Brain microvascular endothelial cell (primary cell): ENCODE data around the gene EMC9.
A peak's percentile ranks its signal among the peaks of the same experiment; 100 is the strongest.

Experiments used
- DNase-seq: peaks from one replicate; pipeline ENCODE4 v3.0.0-alpha.2; 2020
- H3K27ac ChIP-seq: fragments of 250-450 bp; sonication (Bioruptor Pico); 2 replicates; pipeline ENCODE4 v1.5.1; 2020; ENCODE audit warnings: mild to moderate bottlenecking, moderate library complexity
- H3K27me3 ChIP-seq: fragments of 250-450 bp; sonication (Bioruptor Pico); replicated peaks from 2 replicates; pipeline ENCODE4 v1.5.1; 2020; ENCODE audit warnings: mild to moderate bottlenecking
- H3K36me3 ChIP-seq: fragments of 250-450 bp; sonication (Bioruptor Pico); replicated peaks from 2 replicates; pipeline ENCODE4 v1.5.1; 2020; ENCODE audit warnings: mild to moderate bottlenecking
- H3K4me3 ChIP-seq: 2 replicates; pipeline ENCODE4 v1.5.1; 2011; ENCODE audit warnings: low read depth, mild to moderate bottlenecking, control low read depth, low read length, moderate library complexity
- CTCF ChIP-seq: IDR thresholded peaks from 2 replicates; pipeline ENCODE4 v1.5.1; 2011; ENCODE audit warnings: low read depth, mild to moderate bottlenecking, moderate library complexity, low read length, control low read depth, inconsistent platforms; ENCODE audit errors: missing control alignments
- in situ Hi-C: cut with HindIII; loops from 2 replicates; pipeline ENCODE4 v1.10.0; 2017; ENCODE audit warnings: low sequenced_read_pairs, low pct_ligation_motif_present

Gene EMC9

GRCh38 chr14:24187539-24187915 is 46.1 kb upstream of the EMC9 start:
- no peak for DNase-seq
- no peak for TF ChIP-seq CTCF
- H3K27me3 ChIP-seq = no peaks in the 10 kb centered on the region
- H3K27ac ChIP-seq = no peak overlapping the region
- peaks cover 51% of the 10 kb centered on the region for H3K36me3 ChIP-seq
- peak overlapping the region; percentile 86 for H3K4me3 ChIP-seq
- in situ Hi-C loops = no loop called here

DNA sequence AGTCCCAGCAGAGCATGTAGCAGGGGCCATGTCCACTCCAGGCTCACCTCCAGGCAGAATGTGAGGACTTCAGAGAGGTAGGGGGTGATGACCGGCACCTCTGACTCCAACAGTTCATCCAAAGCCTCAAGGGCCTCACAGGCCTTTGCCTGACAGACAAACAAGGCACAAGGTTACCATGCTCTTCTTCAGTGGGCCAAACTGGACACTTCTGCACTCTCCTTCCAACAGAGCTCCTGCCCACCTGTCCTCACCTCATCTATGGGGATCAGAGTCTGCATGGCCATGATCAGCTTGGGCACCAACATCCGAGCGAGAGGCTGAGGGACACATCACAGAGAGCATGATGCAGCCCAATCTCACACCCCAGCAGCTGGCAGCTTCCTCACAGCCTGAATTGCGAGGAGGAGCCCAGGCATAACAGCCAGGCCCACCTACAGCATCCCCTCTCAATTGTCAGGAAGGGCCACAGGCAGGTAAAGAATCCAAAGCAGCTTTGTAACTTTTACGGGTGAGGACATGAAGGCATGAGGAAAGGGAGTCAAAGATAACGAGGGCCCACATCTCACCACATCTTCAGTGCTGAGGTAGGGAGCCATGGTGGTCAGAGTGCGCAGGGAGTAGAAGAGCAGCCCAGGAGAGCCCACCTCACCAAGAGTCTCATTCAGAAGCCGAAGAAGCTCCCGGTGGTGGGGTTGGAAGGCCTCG is 45.6 kb upstream of the EMC9 start:
- no peaks in the 10 kb centered on the region for H3K27me3 ChIP-seq
- in situ Hi-C loops = no loop called here
- peaks cover 51% of the 10 kb centered on the region for H3K36me3 ChIP-seq
- no peak overlapping the region for H3K27ac ChIP-seq
- H3K4me3 ChIP-seq = no peak overlapping the region
- no peak for TF ChIP-seq CTCF
- no peak for DNase-seq

- no peak overlapping the region for H3K4me3 ChIP-seq
- peaks cover 60% of the 10 kb centered on the region for H3K36me3 ChIP-seq
- in situ Hi-C loops = no loop called here
- TF ChIP-seq CTCF = no peak
- H3K27ac ChIP-seq = no peak overlapping the region
- DNase-seq = no peak
- H3K27me3 ChIP-seq = no peaks in the 10 kb centered on the region
These were observed 44.4 kb upstream of the EMC9 start for GRCh38 chr14:24185741-24186140.

DNA sequence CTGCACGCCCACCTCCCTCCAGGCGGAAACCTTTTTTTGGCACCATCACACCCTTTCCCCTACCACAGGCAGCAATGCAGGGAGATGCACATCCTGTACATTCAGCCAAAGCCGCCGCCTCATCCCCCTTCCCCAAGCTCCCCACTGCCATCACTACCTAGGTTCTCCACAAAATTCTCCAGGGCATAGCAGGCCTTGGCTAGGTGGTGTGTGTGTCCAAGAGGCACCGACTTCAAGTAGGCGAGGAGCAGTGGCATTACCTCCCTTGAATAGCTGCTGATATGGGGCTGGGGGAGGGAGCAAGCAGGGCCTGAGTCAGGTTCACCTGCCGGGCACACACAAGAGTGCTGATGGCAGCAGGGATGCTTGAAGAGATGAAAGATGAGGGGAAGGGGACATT is 43.6 kb upstream of the EMC9 start:
- no peak for DNase-seq
- Histone ChIP-seq H3K36me3 (peaks cover 62% of the 10 kb centered on the region), H3K27me3 (no peaks in the 10 kb centered on the region), H3K27ac (no peak overlapping the region), H3K4me3 (no peak overlapping the region)
- in situ Hi-C loops = no loop called here
- no peak for TF ChIP-seq CTCF

- H3K27me3 ChIP-seq = no peaks in the 10 kb centered on the region
- no peak for DNase-seq
- no peak for TF ChIP-seq CTCF
- H3K4me3 ChIP-seq = no peak overlapping the region
- H3K27ac ChIP-seq = no peak overlapping the region
- peaks cover 69% of the 10 kb centered on the region for H3K36me3 ChIP-seq
- in situ Hi-C loops = no loop called here
These were observed 42.9 kb upstream of the EMC9 start for GRCh38 chr14:24184104-24184970.
